HEK293 (cell line): Measurements from ENCODE around the gene IFI27L2.

Source experiments
- CTCF ChIA-PET: fragments of 350-600 bp; formaldehyde crosslinking; extraction: SDS; loops from one replicate; lab custom pipeline; 2021; ENCODE audit warnings: antibody characterized with exemption; lab: Yijun Ruan, JAX
- POLR2A ChIA-PET: fragments of 300-600 bp; formaldehyde crosslinking; extraction: SDS; loops from one replicate; lab custom pipeline; 2020; ENCODE audit warnings: antibody characterized with exemption, inconsistent platforms; lab: Yijun Ruan, JAX
- H3K27ac ChIP-seq: fragments of 200-500 bp; sonication (Bioruptor generic); 2 replicates; pipeline ENCODE4 v1.5.1; 2014; ENCODE audit warnings: low read depth, low read length, control low read depth, inconsistent platforms; ENCODE audit errors: extremely low read depth
- H3K36me3 ChIP-seq, 2 experiments: fragments of 200-500 bp in 1 of 2; sonication (Bioruptor generic) in 1 of 2; 1 replicate in 1 of 2; 2 replicates in 1 of 2; pipeline ENCODE4 v1.5.1; 2014 to 2017; ENCODE audit warnings: inconsistent platforms in 2 of 2, low read length in 2 of 2; ENCODE audit not compliant: control insufficient read depth in 2 of 2, insufficient read depth in 1 of 2
- H3K4me1 ChIP-seq: fragments of 200-500 bp; sonication (Bioruptor generic); 2 replicates; pipeline ENCODE4 v1.5.1; 2014; ENCODE audit warnings: mild to moderate bottlenecking, low read length, inconsistent platforms; ENCODE audit not compliant: control insufficient read depth, insufficient read depth
- H3K4me3 ChIP-seq: 2 replicates; pipeline ENCODE4 v1.5.1; 2011; ENCODE audit warnings: low read depth, mild to moderate bottlenecking, control low read depth, low read length, moderate library complexity
- H3K9me3 ChIP-seq: fragments of 200-500 bp; sonication (Bioruptor generic); 2 replicates; pipeline ENCODE4 v1.5.1; 2014; ENCODE audit warnings: low read depth, low read length, inconsistent platforms; ENCODE audit not compliant: control insufficient read depth, insufficient read depth
- BCL11A ChIP-seq: fragments of 450-650 bp; formaldehyde crosslinking; IDR thresholded peaks from 2 replicates; pipeline ENCODE4 v1.5.1; 2016; ENCODE audit warnings: low read depth, missing biosample characterization, missing genetic modification characterization
- GLI4 ChIP-seq: fragments of 450-650 bp; formaldehyde crosslinking; IDR thresholded peaks from 2 replicates; pipeline ENCODE4 v1.5.1; 2016; ENCODE audit warnings: missing biosample characterization, missing genetic modification characterization
- HOXC10 ChIP-seq: sonication (generic); formaldehyde crosslinking; IDR thresholded peaks from 2 replicates; pipeline ENCODE4 v1.8.1; 2023; ENCODE audit warnings: mild to moderate bottlenecking, missing genetic modification reagents
- MYNN ChIP-seq: fragments of 450-650 bp; formaldehyde crosslinking; IDR thresholded peaks from 2 replicates; pipeline ENCODE4 v1.5.1; 2016; ENCODE audit warnings: missing biosample characterization, missing genetic modification characterization, borderline replicate concordance
- ZBTB20 ChIP-seq: fragments of 450-650 bp; formaldehyde crosslinking; IDR thresholded peaks from 2 replicates; pipeline ENCODE4 v1.5.1; 2016; ENCODE audit warnings: missing biosample characterization, missing genetic modification characterization
- ZBTB21 ChIP-seq: fragments of 450-650 bp; formaldehyde crosslinking; IDR thresholded peaks from 2 replicates; pipeline ENCODE4 v1.5.1; 2017; ENCODE audit warnings: missing biosample characterization, missing genetic modification characterization
- ZFHX2 ChIP-seq: fragments of 450-650 bp; formaldehyde crosslinking; conservative IDR thresholded peaks from 2 replicates; pipeline ENCODE4 v1.5.1; 2016; ENCODE audit warnings: missing biosample characterization, missing genetic modification characterization
- ZNF341 ChIP-seq: fragments of 450-650 bp; formaldehyde crosslinking; IDR thresholded peaks from 2 replicates; pipeline ENCODE4; 2016; ENCODE audit warnings: low read depth, missing biosample characterization, missing genetic modification characterization
- ZNF350 ChIP-seq: fragments of 450-650 bp; formaldehyde crosslinking; IDR thresholded peaks from 2 replicates; pipeline ENCODE4 v1.5.0; 2017; ENCODE audit warnings: missing biosample characterization, mild to moderate bottlenecking, missing genetic modification characterization
- ZNF518A ChIP-seq: fragments of 450-650 bp; formaldehyde crosslinking; conservative IDR thresholded peaks from 2 replicates; pipeline ENCODE4 v1.5.1; 2016; ENCODE audit warnings: low read depth, missing biosample characterization, missing genetic modification characterization
- ZNF530 ChIP-seq: fragments of 450-650 bp; formaldehyde crosslinking; IDR thresholded peaks from 2 replicates; pipeline ENCODE4 v1.5.1; 2016; ENCODE audit warnings: low read depth, missing biosample characterization, missing genetic modification characterization
- ZNF548 ChIP-seq: fragments of 450-650 bp; formaldehyde crosslinking; IDR thresholded peaks from 2 replicates; pipeline ENCODE4 v1.5.1; 2016; ENCODE audit warnings: missing biosample characterization, missing genetic modification characterization
- ZNF596 ChIP-seq: fragments of 450-650 bp; IDR thresholded peaks from 2 replicates; pipeline ENCODE4 v1.5.0; 2018; ENCODE audit warnings: missing biosample characterization, mild to moderate bottlenecking, missing genetic modification characterization, moderate library complexity
- ZNF624 ChIP-seq: fragments of 450-650 bp; formaldehyde crosslinking; IDR thresholded peaks from 2 replicates; pipeline ENCODE4 v1.5.1; 2017; ENCODE audit warnings: missing biosample characterization, missing genetic modification characterization
- ZNF626 ChIP-seq: fragments of 450-650 bp; sonication (Bioruptor Pico); formaldehyde crosslinking; IDR thresholded peaks from 2 replicates; pipeline ENCODE4 v1.5.1; 2018; ENCODE audit warnings: missing biosample characterization, missing genetic modification characterization, inconsistent platforms
- ZNF677 ChIP-seq: fragments of 450-650 bp; IDR thresholded peaks from 2 replicates; pipeline ENCODE4 v1.5.0; 2018; ENCODE audit warnings: missing biosample characterization, mild to moderate bottlenecking, missing genetic modification characterization, moderate library complexity
- ZNF768 ChIP-seq: fragments of 450-650 bp; formaldehyde crosslinking; IDR thresholded peaks from 2 replicates; pipeline ENCODE4 v1.5.1; 2018; ENCODE audit warnings: missing biosample characterization, mild to moderate bottlenecking, missing genetic modification characterization
- ZSCAN16 ChIP-seq: fragments of 450-650 bp; formaldehyde crosslinking; IDR thresholded peaks from 2 replicates; pipeline ENCODE4 v1.5.1; 2016; ENCODE audit warnings: missing biosample characterization, missing genetic modification characterization
- TF ChIP-seq, protein P1 (sequence below): fragments of 450-650 bp; formaldehyde crosslinking; IDR thresholded peaks from 2 replicates; pipeline ENCODE4 v1.5.1; 2016; ENCODE audit warnings: missing biosample characterization, missing genetic modification characterization
- TF ChIP-seq, protein P2 (sequence below): fragments of 450-650 bp; formaldehyde crosslinking; IDR thresholded peaks from 2 replicates; pipeline ENCODE4 v1.5.1; 2017; ENCODE audit warnings: missing biosample characterization, missing genetic modification characterization

Gene IFI27L2

GRCh38 chr14:94093418-94093817, 36.0 kb downstream of the IFI27L2 start:
- H3K9me3 ChIP-seq: no peaks in the 10 kb centered on the region
- H3K36me3 ChIP-seq: peaks cover 0 to 18% of the 10 kb centered on the region in 2 experiments; a peak in 1 of 3 replicates
- TF ChIP-seq ZNF341 (tag by site-specific recombination): no peak
- no peak for TF ChIP-seq ZNF596 (tag by site-specific recombination)
- TF ChIP-seq ZBTB20: no peak
- TF ChIP-seq ZFHX2 (tag by site-specific recombination): no peak
- no peak for TF ChIP-seq ZNF350 (tag by site-specific recombination)
- TF ChIP-seq ZNF677 (tag by site-specific recombination): no peak
- TF ChIP-seq ZSCAN16: no peak
- TF ChIP-seq, protein P1, sequence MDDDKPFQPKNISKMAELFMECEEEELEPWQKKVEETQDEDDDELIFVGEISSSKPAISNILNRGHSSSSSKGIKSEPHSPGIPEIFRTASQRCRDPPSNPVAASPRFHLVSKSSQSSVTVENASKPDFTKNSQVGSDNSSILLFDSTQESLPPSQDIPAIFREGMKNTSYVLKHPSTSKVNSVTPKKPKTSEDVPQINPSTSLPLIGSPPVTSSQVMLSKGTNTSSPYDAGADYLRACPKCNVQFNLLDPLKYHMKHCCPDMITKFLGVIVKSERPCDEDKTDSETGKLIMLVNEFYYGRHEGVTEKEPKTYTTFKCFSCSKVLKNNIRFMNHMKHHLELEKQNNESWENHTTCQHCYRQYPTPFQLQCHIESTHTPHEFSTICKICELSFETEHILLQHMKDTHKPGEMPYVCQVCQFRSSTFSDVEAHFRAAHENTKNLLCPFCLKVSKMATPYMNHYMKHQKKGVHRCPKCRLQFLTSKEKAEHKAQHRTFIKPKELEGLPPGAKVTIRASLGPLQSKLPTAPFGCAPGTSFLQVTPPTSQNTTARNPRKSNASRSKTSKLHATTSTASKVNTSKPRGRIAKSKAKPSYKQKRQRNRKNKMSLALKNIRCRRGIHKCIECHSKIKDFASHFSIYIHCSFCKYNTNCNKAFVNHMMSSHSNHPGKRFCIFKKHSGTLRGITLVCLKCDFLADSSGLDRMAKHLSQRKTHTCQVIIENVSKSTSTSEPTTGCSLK (tag by site-specific recombination): no peak
- TF ChIP-seq BCL11A (tag by site-specific recombination): no peak
- no peak for TF ChIP-seq HOXC10 (CRISPR knock-in tag)
- no peak for TF ChIP-seq ZNF624 (tag by site-specific recombination)
- TF ChIP-seq ZNF530 (tag by site-specific recombination): no peak
- no peak for TF ChIP-seq MYNN (tag by site-specific recombination)
- no peak for TF ChIP-seq ZNF548 (tag by site-specific recombination)
- no peak for TF ChIP-seq ZBTB21 (tag by site-specific recombination)
- TF ChIP-seq ZNF768 (tag by site-specific recombination): no peak
- no peak for TF ChIP-seq ZNF626
- TF ChIP-seq, all 188 proteins: peak for 0
- Histone ChIP-seq H3K4me1 (no peaks in the 10 kb centered on the region), H3K27ac (no peak overlapping the region), H3K4me3 (no peak overlapping the region)
- CTCF ChIA-PET: interaction anchor here (1.1 kb wide), 1 partner anchor 26 kb away, joined by 3 read pairs; no protein-coding TSS in a partner anchor
- POLR2A ChIA-PET: no interaction called here

DNA sequence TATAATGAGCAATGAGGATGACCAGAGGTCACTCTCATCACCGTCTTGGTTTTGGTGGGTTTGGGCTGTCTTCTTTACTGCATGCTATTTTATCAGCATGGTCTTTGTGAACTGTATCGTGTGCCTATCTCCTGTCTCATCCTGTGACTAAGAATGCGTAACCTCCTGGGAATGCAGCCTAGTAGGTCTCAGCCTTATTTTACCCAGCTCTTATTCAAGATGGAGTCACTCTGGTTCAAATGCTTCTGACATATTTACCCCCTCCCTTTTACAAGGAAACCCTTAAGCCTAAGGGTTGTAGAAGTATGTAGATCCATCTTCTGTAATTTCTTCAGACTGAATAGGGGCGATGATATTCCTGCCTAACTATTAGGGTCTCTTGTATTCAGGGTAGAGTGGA, 39.9 kb downstream of the IFI27L2 start:
- POLR2A ChIA-PET: no interaction called here
- Histone ChIP-seq H3K4me1 (no peaks in the 10 kb centered on the region), H3K27ac (no peak overlapping the region), H3K36me3 (no peaks in the 10 kb centered on the region), H3K4me3 (no peak overlapping the region), H3K9me3 (no peaks in the 10 kb centered on the region)
- CTCF ChIA-PET: interaction anchor here (0.6 to 3.1 kb wide), 3 partner anchors 8 to 91 kb away, joined by 3 to 12 read pairs (median 3); partner anchors contain the start of genes DDX24 and IFI27L1
- no peak for TF ChIP-seq GLI4
- no peak for TF ChIP-seq ZNF518A
- TF ChIP-seq, protein P2, sequence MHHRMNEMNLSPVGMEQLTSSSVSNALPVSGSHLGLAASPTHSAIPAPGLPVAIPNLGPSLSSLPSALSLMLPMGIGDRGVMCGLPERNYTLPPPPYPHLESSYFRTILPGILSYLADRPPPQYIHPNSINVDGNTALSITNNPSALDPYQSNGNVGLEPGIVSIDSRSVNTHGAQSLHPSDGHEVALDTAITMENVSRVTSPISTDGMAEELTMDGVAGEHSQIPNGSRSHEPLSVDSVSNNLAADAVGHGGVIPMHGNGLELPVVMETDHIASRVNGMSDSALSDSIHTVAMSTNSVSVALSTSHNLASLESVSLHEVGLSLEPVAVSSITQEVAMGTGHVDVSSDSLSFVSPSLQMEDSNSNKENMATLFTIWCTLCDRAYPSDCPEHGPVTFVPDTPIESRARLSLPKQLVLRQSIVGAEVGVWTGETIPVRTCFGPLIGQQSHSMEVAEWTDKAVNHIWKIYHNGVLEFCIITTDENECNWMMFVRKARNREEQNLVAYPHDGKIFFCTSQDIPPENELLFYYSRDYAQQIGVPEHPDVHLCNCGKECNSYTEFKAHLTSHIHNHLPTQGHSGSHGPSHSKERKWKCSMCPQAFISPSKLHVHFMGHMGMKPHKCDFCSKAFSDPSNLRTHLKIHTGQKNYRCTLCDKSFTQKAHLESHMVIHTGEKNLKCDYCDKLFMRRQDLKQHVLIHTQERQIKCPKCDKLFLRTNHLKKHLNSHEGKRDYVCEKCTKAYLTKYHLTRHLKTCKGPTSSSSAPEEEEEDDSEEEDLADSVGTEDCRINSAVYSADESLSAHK (tag by site-specific recombination): no peak
